OCI-LY1 (cell line): ENCODE measurements around the gene PCBP2.

Experiments
- H2AFZ ChIP-seq: fragments of 200-600 bp; sonication (generic), shearing (Covaris generic); 2 replicates; pipeline ENCODE4 v1.6.0; 2014; ENCODE audit warnings: antibody characterized with exemption, mild to moderate bottlenecking, low read length
- H3F3A ChIP-seq: fragments of 200-600 bp; sonication (generic), shearing (Covaris generic); 2 replicates; pipeline ENCODE4 v1.6.0; 2014; ENCODE audit warnings: mild to moderate bottlenecking, antibody characterized with exemption, low read length, moderate library complexity; ENCODE audit not compliant: insufficient read depth
- H3K27ac ChIP-seq: fragments of 200-600 bp; sonication (generic); 2 replicates; pipeline ENCODE4 v1.5.1; 2014; ENCODE audit warnings: low read length, mixed run types, mild to moderate bottlenecking, low read depth; ENCODE audit not compliant: poor library complexity, severe bottlenecking
- H3K27me3 ChIP-seq: fragments of 200-600 bp; sonication (generic); 2 replicates; pipeline ENCODE4 v1.6.0; 2014; ENCODE audit warnings: antibody characterized with exemption, mild to moderate bottlenecking, low read length, moderate library complexity; ENCODE audit not compliant: insufficient read depth
- H3K36me3 ChIP-seq: fragments of 200-600 bp; sonication (generic); 2 replicates; pipeline ENCODE4 v1.6.1; 2014; ENCODE audit warnings: mild to moderate bottlenecking, antibody characterized with exemption, low read length, moderate library complexity, mixed read lengths; ENCODE audit not compliant: insufficient read depth
- H3K4me1 ChIP-seq: fragments of 200-600 bp; sonication (generic); 2 replicates; pipeline ENCODE4 v1.5.1; 2014; ENCODE audit warnings: mild to moderate bottlenecking, low read length, moderate library complexity; ENCODE audit not compliant: insufficient read depth, severe bottlenecking
- H3K4me2 ChIP-seq: fragments of 200-600 bp; sonication (generic), shearing (Covaris generic); 2 replicates; pipeline ENCODE4 v1.6.1; 2014; ENCODE audit warnings: low read length
- H3K4me3 ChIP-seq: fragments of 200-600 bp; sonication (generic); 2 replicates; pipeline ENCODE4 v1.5.1; 2014; ENCODE audit warnings: low read length, low read depth, mild to moderate bottlenecking, mixed read lengths; ENCODE audit not compliant: poor library complexity, severe bottlenecking
- H3K79me2 ChIP-seq: fragments of 200-600 bp; shearing (Covaris generic); 2 replicates; pipeline ENCODE4 v1.6.1; 2016; ENCODE audit warnings: mixed run types, low read length, mixed read lengths; ENCODE audit not compliant: insufficient read depth
- H3K9ac ChIP-seq: fragments of 200-600 bp; sonication (generic), shearing (Covaris generic); 2 replicates; pipeline ENCODE4 v1.6.1; 2014; ENCODE audit warnings: mild to moderate bottlenecking, low read length, mixed read lengths
- H3K9me2 ChIP-seq: fragments of 200-600 bp; sonication (generic), shearing (Covaris generic); 2 replicates; pipeline ENCODE4 v1.6.1; 2014; ENCODE audit warnings: low read depth, mild to moderate bottlenecking, low read length, mixed read lengths
- H3K9me3 ChIP-seq: fragments of 200-600 bp; shearing (Covaris generic); 2 replicates; pipeline ENCODE4 v1.6.1; 2014; ENCODE audit warnings: low read length, mixed read lengths
- H4K20me1 ChIP-seq: fragments of 200-600 bp; sonication (generic), shearing (Covaris generic); 2 replicates; pipeline ENCODE4 v1.6.0; 2016; ENCODE audit warnings: mild to moderate bottlenecking, low read length; ENCODE audit not compliant: insufficient read depth
- CTCF ChIP-seq: fragments of 200-600 bp; sonication (generic), shearing (Covaris generic); IDR thresholded peaks from 2 replicates; pipeline ENCODE4 v1.5.1; 2017; ENCODE audit warnings: mild to moderate bottlenecking, antibody characterized with exemption, low read length, moderate library complexity, mixed read lengths
- EZH2 ChIP-seq: fragments of 200-600 bp; sonication (generic), shearing (Covaris generic); IDR thresholded peaks from 2 replicates; pipeline ENCODE4 v1.8.0; 2017; ENCODE audit warnings: borderline replicate concordance, mixed run types, mild to moderate bottlenecking, antibody characterized with exemption, low read length, moderate library complexity, mixed read lengths

The PCBP2 gene

GRCh38 chr12:53454707-53455106, 2.8 kb downstream of the PCBP2 start:
- Histone ChIP-seq H4K20me1 (peaks cover 19% of the 10 kb centered on the region), H3K4me1 (peaks cover 34% of the 10 kb centered on the region), H3K27ac (no peak overlapping the region), H3K9me2 (no peaks in the 10 kb centered on the region), H3K36me3 (peaks cover 74% of the 10 kb centered on the region), H3F3A (no peaks in the 10 kb centered on the region), H3K4me3 (no peak overlapping the region), H3K9me3 (no peaks in the 10 kb centered on the region), H3K27me3 (no peaks in the 10 kb centered on the region), H3K4me2 (no peak overlapping the region), H2AFZ (no peak overlapping the region), H3K79me2 (peaks cover 38% of the 10 kb centered on the region), H3K9ac (no peak overlapping the region)
- TF ChIP-seq CTCF = no peak
- no peak for TF ChIP-seq EZH2

GRCh38 chr12:53456654-53457366, 4.9 kb downstream of the PCBP2 start:
- Histone ChIP-seq H3K9ac (no peak overlapping the region), H3K79me2 (peaks cover 38% of the 10 kb centered on the region), H3K4me2 (no peak overlapping the region), H3K27ac (no peak overlapping the region), H3K4me3 (no peak overlapping the region), H3K9me3 (no peaks in the 10 kb centered on the region), H3K36me3 (peaks cover 95% of the 10 kb centered on the region), H3K4me1 (peaks cover 23% of the 10 kb centered on the region), H2AFZ (no peak overlapping the region), H3F3A (no peaks in the 10 kb centered on the region), H3K9me2 (no peaks in the 10 kb centered on the region), H3K27me3 (no peaks in the 10 kb centered on the region), H4K20me1 (peaks cover 19% of the 10 kb centered on the region)
- TF ChIP-seq CTCF (no peak), EZH2 (no peak)

GRCh38 chr12:53459097-53459496, 7.2 kb downstream of the PCBP2 start:
- TF ChIP-seq EZH2 (no peak), CTCF (no peak)
- H3K4me1 ChIP-seq = peaks cover 9% of the 10 kb centered on the region
- no peaks in the 10 kb centered on the region for H3F3A ChIP-seq
- H3K9me2 ChIP-seq = no peaks in the 10 kb centered on the region
- peaks cover 19% of the 10 kb centered on the region for H3K79me2 ChIP-seq
- peaks cover 6% of the 10 kb centered on the region for H4K20me1 ChIP-seq
- H3K27ac ChIP-seq = no peak overlapping the region
- H3K27me3 ChIP-seq = no peaks in the 10 kb centered on the region
- no peak overlapping the region for H3K4me3 ChIP-seq
- H2AFZ ChIP-seq = no peak overlapping the region
- no peak overlapping the region for H3K4me2 ChIP-seq
- H3K9ac ChIP-seq = no peak overlapping the region
- peaks cover 100% of the 10 kb centered on the region for H3K36me3 ChIP-seq
- no peaks in the 10 kb centered on the region for H3K9me3 ChIP-seq
